Hepatocyte (in vitro differentiated cells): ENCODE results near the gene MAP2K3.

Source experiments
- EZH2 ChIP-seq: fragments of 200-600 bp; sonication (generic); IDR thresholded peaks from 2 replicates; pipeline ENCODE4 v1.6.1; 2016; ENCODE audit warnings: antibody characterized with exemption, mild to moderate bottlenecking, borderline replicate concordance
- EZH2phosphoT487 ChIP-seq: fragments of 200-600 bp; sonication (generic); IDR thresholded peaks from one replicate; pipeline ENCODE4 v1.6.1; 2018; ENCODE audit warnings: antibody characterized with exemption, mild to moderate bottlenecking, low read depth, moderate library complexity; ENCODE audit not compliant: unreplicated experiment, severe bottlenecking
- TF ChIP-seq, protein P1 (sequence below): fragments of 200-600 bp; sonication (generic); IDR thresholded peaks from 2 replicates; pipeline ENCODE4 v1.5.1; 2016; ENCODE audit warnings: antibody characterized with exemption, mild to moderate bottlenecking; ENCODE audit not compliant: poor library complexity

DNA sequence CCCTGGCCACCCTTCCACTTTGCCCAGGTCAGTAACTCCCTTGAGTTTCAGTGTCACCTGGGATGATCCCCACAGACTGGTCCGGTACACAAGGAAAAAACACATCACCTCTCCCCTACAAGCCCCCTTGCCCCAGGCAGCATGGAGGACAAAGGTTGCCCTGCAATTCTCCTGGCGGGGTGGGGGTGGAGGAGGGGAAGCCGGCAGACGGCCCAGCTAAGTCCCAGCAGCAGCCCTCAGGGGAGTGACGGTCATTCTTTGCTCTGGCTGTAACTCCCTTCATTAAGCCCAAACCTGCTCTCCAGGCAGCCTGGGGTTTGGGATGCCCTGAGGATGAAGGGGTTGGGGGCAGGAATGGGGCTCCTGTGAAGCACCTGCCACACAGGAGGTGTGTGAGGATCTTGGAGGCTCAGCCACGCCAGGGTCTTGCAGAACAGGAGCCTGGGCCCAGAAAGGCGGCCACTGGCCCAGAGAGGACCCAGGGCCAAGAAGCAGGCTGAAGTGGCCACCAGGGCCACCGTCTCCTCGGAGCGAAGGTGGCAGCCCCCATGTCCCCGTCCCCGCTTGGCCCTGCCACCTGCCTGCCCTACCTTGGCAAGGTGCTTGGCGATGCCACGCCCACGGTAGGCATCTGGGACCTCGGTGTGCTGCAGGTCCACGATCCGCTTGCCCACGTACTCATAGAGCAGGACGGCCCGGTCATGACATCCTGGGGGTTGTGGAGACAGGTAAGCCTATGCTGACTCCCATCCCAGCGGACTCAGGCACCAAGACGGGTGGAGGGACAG lies 40.8 kb upstream of the MAP2K3 start:
- TF ChIP-seq, protein P1, sequence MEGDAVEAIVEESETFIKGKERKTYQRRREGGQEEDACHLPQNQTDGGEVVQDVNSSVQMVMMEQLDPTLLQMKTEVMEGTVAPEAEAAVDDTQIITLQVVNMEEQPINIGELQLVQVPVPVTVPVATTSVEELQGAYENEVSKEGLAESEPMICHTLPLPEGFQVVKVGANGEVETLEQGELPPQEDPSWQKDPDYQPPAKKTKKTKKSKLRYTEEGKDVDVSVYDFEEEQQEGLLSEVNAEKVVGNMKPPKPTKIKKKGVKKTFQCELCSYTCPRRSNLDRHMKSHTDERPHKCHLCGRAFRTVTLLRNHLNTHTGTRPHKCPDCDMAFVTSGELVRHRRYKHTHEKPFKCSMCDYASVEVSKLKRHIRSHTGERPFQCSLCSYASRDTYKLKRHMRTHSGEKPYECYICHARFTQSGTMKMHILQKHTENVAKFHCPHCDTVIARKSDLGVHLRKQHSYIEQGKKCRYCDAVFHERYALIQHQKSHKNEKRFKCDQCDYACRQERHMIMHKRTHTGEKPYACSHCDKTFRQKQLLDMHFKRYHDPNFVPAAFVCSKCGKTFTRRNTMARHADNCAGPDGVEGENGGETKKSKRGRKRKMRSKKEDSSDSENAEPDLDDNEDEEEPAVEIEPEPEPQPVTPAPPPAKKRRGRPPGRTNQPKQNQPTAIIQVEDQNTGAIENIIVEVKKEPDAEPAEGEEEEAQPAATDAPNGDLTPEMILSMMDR = no peak
- TF ChIP-seq EZH2phosphoT487 (no peak), EZH2 (no peak)
